ENCODE data around the gene IGF2BP3. TPM values are rescaled to one million over a fixed set of nuclear protein-coding genes. Genes with fewer than 3 reads are reported as not detected.

IGF2BP3 gene
- total and polyA plus RNA-seq, 10 of the 15 experiments (the other 5 are each of a cell fraction or from before 2014, with no cell fraction given): 4.6 to 61.2 (median 36.9) TPM

- TF ChIP-seq POLR2A (IDR thresholded peaks at IDR 0.05; ENCODE audit: low read depth, low read length): peak; percentile 93
- no peak for TF ChIP-seq SMAD1 (IDR thresholded peaks at IDR 0.05; ENCODE audit: low read depth, partially characterized antibody)
- TF ChIP-seq EGR1 (IDR thresholded peaks at IDR 0.05; ENCODE audit: borderline replicate concordance in 1 of 2, low read depth in 2 of 2, low read length in 2 of 2): peak in 1 of 2 experiments; percentile 72; a peak in 2 of 3 replicates
- no peak for TF ChIP-seq NR2C1 (IDR thresholded peaks at IDR 0.05)
- TF ChIP-seq FOXK2 (IDR thresholded peaks at IDR 0.05): no peak
- TF ChIP-seq FOS (IDR thresholded peaks at IDR 0.05; ENCODE audit: borderline replicate concordance, extremely low read depth, insufficient read length): no peak
Measured at GRCh38 chr7:23474094-23474828, 4.0 kb upstream of the IGF2BP3 start (continued).

GRCh38 chr7:23473844-23474093, 3.5 kb upstream of the IGF2BP3 start:
- whole genome bisulfite sequencing (ENCODE audit: insufficient coverage, insufficient replicate concordance, low lambda C conversion rate, missing lambda C conversion rate): 0% methylated on average over 16 of the region's 23 CpGs
- SMC1A ChIA-PET (ENCODE audit: uncharacterized antibody, unreplicated experiment): interaction anchor here (1.0 to 2.1 kb wide), 11 partner anchors 23 to 66 kb away, joined by 3 to 13 read pairs (median 6); no protein-coding TSS in a partner anchor
- intact Hi-C loops (cut with micrococcal nuclease; ENCODE audit: unreplicated experiment) (loop anchor here (1.0 to 5.0 kb wide), 5 partner anchors 57 to 291 kb away; partner anchors contain the start of genes CCDC126 and NUP42), in situ Hi-C loops (cut with MboI) (no loop called here)
- POLR2A ChIA-PET: interaction anchor here (0.6 to 2.3 kb wide), 9 partner anchors 10 to 66 kb away, joined by 3 to 18 read pairs (median 5); no protein-coding TSS in a partner anchor
- H2AFZ ChIP-seq (ENCODE audit: control insufficient read depth, low read depth, low read length): peak overlapping the region; percentile 81
- H3K27ac ChIP-seq (ENCODE audit: control insufficient read depth, insufficient read depth): peak overlapping the region; percentile 94
- peaks cover 60% of the 10 kb centered on the region for H3K79me2 ChIP-seq (ENCODE audit: control insufficient read depth, insufficient read depth, low read length)
- H3K36me3 ChIP-seq (ENCODE audit: control insufficient read depth in 2 of 2, insufficient read depth in 2 of 2, low read length in 1 of 2): no peaks in the 10 kb centered on the region
- no peaks in the 10 kb centered on the region for H3K9me3 ChIP-seq (replicated peaks; ENCODE audit: control insufficient read depth, insufficient read depth, low read length)
- RAD21 ChIA-PET (ENCODE audit: unreplicated experiment): interaction anchor here (1.0 to 2.1 kb wide), 7 partner anchors 10 to 116 kb away, joined by 3 to 19 read pairs (median 12); no protein-coding TSS in a partner anchor
- H3K4me3 ChIP-seq: peak overlapping the region; percentile 89
- H3K4me1 ChIP-seq (ENCODE audit: control insufficient read depth, insufficient read depth, low read length): no peaks in the 10 kb centered on the region
- FAIRE-seq (no peak), DNase-seq (ENCODE audit: low read depth, low spot score) (no peak), ATAC-seq (peak; percentile 33)
- peak overlapping the region; percentile 88 for H3K9ac ChIP-seq (ENCODE audit: control insufficient read depth, insufficient read depth, low read length)
- H3K27me3 ChIP-seq (replicated peaks in 1 of 2; ENCODE audit: control insufficient read depth in 2 of 2, insufficient read depth in 2 of 2, low read length in 1 of 2): peaks cover 0 to 4% of the 10 kb centered on the region in 2 experiments; a peak in 1 of 4 replicates
- BruUV-seq (replicated peaks): no TSS peak
- peak overlapping the region; percentile 85 for H3K4me2 ChIP-seq (ENCODE audit: control insufficient read depth, insufficient read depth)
- CTCF ChIA-PET: interaction anchor here (1.0 to 2.0 kb wide), 10 partner anchors 10 to 199 kb away, joined by 3 to 13 read pairs (median 6); no protein-coding TSS in a partner anchor
- no peaks in the 10 kb centered on the region for H4K20me1 ChIP-seq (ENCODE audit: control insufficient read depth, insufficient read depth)
- TF ChIP-seq CREB1 (IDR thresholded peaks at IDR 0.05; ENCODE audit: low read depth) (0 out of 2 replicates have a peak, but pooled peaks have one; percentile 5), NKRF (conservative IDR thresholded peaks at IDR 0.05) (0 out of 2 replicates have a peak, but pooled peaks have one; percentile 27), MAX (IDR thresholded peaks at IDR 0.05; ENCODE audit: low read depth, low read length) (no peak), ZNF24 (IDR thresholded peaks at IDR 0.05) (0 out of 2 replicates have a peak, but pooled peaks have one; percentile 36), SMAD5 (IDR thresholded peaks at IDR 0.05; ENCODE audit: low read depth) (no peak), ZNF687 (IDR thresholded peaks at IDR 0.05) (0 out of 2 replicates have a peak, but pooled peaks have one; percentile 31), CBX5 (IDR thresholded peaks at IDR 0.05; ENCODE audit: low read depth) (peak; percentile 19; the same call in 1 of the 2 replicates), RELB (IDR thresholded peaks at IDR 0.05; ENCODE audit: low read depth) (no peak)

Measured in GM12878 (cell line).